A673 (cell line): ENCODE measurements around the gene LMAN2.

Source experiments
- CTCF ChIP-seq: fragments of 300-800, 200-600 bp; sonication (generic); conservative IDR thresholded peaks from 2 replicates; pipeline ENCODE4 v1.5.1; 2017; ENCODE audit warnings: low read depth, mild to moderate bottlenecking, antibody characterized with exemption, low read length, moderate library complexity, mixed read lengths
- EZH2 ChIP-seq: fragments of 200-600 bp; sonication (generic); IDR thresholded peaks from 2 replicates; pipeline ENCODE4 v1.6.1; 2017; ENCODE audit warnings: borderline replicate concordance, low read depth, mild to moderate bottlenecking, mixed read lengths, antibody characterized with exemption, low read length; ENCODE audit not compliant: poor library complexity, severe bottlenecking

- TF ChIP-seq EZH2 (no peak), CTCF (no peak)
Measured at GRCh38 chr5:177396078-177396477, 44.6 kb upstream of the LMAN2 start.
